Muscle layer of duodenum (tissue), 2 donors: ENCODE results near the gene L3MBTL2.
A peak's percentile ranks its signal among the peaks of the same experiment; 100 is the strongest.

Experiments used
- H3K27ac ChIP-seq: one replicate; pipeline ENCODE4 v1.7.0; 2013; ENCODE audit warnings: mild to moderate bottlenecking, low read length
- H3K27me3 ChIP-seq: one replicate; pipeline ENCODE4 v1.7.0; 2013; ENCODE audit warnings: low read depth, mild to moderate bottlenecking, control low read depth, low read length
- H3K36me3 ChIP-seq, 2 donors: one replicate each; pipeline ENCODE4 v1.7.0; 2013; ENCODE audit warnings: low read length in 2 of 2, control low read depth in 1 of 2, mild to moderate bottlenecking in 1 of 2; ENCODE audit not compliant: insufficient read depth in 2 of 2, control insufficient read depth in 1 of 2
- H3K4me1 ChIP-seq, 2 donors: one replicate each; pipeline ENCODE4 v1.7.0; 2013; ENCODE audit warnings: low read length in 2 of 2, mild to moderate bottlenecking in 2 of 2, control low read depth in 1 of 2, moderate library complexity in 1 of 2; ENCODE audit not compliant: insufficient read depth in 2 of 2, control insufficient read depth in 1 of 2
- H3K4me3 ChIP-seq, 2 donors: one replicate each; pipeline ENCODE4 v1.7.0; 2013; ENCODE audit warnings: low read length in 2 of 2, low read depth in 1 of 2, mild to moderate bottlenecking in 1 of 2
- H3K9me3 ChIP-seq, 2 donors: one replicate each; pipeline ENCODE4 v1.7.0; 2013; ENCODE audit warnings: low read length in 2 of 2, control low read depth in 1 of 2, mild to moderate bottlenecking in 1 of 2; ENCODE audit not compliant: control insufficient read depth in 1 of 2
- donor health status: healthy.

L3MBTL2 gene

DNA sequence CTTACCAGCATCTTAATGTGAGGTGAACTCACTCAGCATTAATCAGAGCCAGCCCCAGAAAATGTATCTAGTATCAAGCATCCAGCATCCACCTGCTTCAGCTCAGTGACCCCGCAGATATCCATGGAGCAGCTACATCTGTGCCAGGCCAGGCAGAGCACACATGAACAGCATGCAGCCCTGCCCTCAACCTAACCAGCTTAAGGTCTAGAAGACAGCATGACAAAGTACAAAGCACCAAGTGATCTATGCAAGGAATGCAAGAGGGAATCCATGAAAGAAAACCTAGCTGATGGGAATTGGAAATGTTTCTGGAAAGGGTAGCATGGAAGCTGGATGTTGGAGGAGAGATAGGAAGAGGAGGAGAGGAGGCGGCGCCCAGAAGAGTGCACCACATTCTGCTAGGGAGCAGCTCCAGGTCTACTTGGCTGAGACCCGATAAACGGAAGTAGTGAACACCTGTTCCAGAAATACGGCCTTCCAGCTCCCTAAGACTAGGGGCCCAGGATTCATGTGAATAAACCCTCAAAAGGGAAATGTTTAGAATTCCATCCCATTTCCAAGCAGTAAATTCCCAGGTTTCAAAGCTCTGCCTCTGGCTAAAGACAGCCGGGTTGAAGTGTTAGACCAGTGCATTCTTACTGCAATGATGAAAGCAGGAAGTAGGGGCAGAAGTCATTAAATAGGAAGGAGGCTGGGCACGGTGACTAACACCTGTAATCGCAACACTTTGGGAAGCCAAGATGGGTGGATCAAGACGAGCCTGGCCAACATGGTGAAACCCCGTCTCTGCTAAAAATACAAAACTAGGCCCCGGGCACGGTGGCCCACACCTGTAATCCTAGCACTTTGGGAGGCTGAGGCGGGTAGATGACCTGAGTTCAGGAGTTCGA lies 23.5 kb upstream of the L3MBTL2 start:
- no peak overlapping the region for H3K27ac ChIP-seq

GRCh38 chr22:41184679-41185078 lies 20.4 kb upstream of the L3MBTL2 start:
- no peak overlapping the region for H3K4me3 ChIP-seq
- peaks cover 0 to 4% of the 10 kb centered on the region in 2 donors for H3K4me1 ChIP-seq
- H3K9me3 ChIP-seq = no peaks in the 10 kb centered on the region
- no peaks in the 10 kb centered on the region for H3K27me3 ChIP-seq
- no peak overlapping the region for H3K27ac ChIP-seq
- no peaks in the 10 kb centered on the region for H3K36me3 ChIP-seq

More for the DNA sequence above, 23.5 kb upstream of the L3MBTL2 start:
- Histone ChIP-seq H3K9me3 (no peaks in the 10 kb centered on the region), H3K4me1 (peaks cover 0 to 4% of the 10 kb centered on the region in 2 donors), H3K27me3 (no peaks in the 10 kb centered on the region), H3K4me3 (no peak overlapping the region), H3K36me3 (peaks cover 24 to 25% of the 10 kb centered on the region in 2 donors)

DNA sequence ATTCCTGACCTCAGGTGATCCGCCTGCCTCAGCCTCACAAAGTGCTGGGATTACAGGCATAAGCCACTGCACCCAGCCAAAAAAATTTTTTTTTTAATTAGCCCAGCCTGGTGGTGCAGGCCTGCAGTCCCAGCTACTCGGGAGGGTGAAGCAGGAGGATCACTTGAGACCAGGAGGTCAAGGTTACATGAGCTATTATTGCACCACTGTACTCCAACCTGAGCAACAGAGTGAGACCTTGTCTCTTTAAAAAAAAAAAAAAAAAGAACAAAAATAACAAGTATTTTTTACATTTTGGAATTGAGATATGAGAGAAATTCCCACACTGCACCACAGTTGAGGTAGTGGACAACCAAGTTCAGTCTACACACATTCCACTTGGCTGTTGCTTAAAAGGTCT lies 13.6 kb upstream of the L3MBTL2 start:
- no peaks in the 10 kb centered on the region for H3K4me1 ChIP-seq
- H3K27me3 ChIP-seq = no peaks in the 10 kb centered on the region
- H3K27ac ChIP-seq = no peak overlapping the region

GRCh38 chr22:41193829-41194228 lies 11.3 kb upstream of the L3MBTL2 start:
- Histone ChIP-seq H3K9me3 (no peaks in the 10 kb centered on the region), H3K4me3 (no peak overlapping the region), H3K27me3 (no peaks in the 10 kb centered on the region), H3K27ac (no peak overlapping the region), H3K36me3 (no peaks in the 10 kb centered on the region), H3K4me1 (peaks cover 0 to 14% of the 10 kb centered on the region in 2 donors)

More for the DNA sequence above, 13.6 kb upstream of the L3MBTL2 start:
- no peaks in the 10 kb centered on the region for H3K36me3 ChIP-seq
- H3K4me3 ChIP-seq = no peak overlapping the region
- no peaks in the 10 kb centered on the region for H3K9me3 ChIP-seq

- Histone ChIP-seq H3K27me3 (no peaks in the 10 kb centered on the region), H3K4me1 (peaks cover 0 to 14% of the 10 kb centered on the region in 2 donors), H3K9me3 (no peaks in the 10 kb centered on the region), H3K4me3 (peak overlapping the region; percentile 68 to 94), H3K27ac (no peak overlapping the region), H3K36me3 (no peaks in the 10 kb centered on the region)
Measured at GRCh38 chr22:41197038-41197972, 7.8 kb upstream of the L3MBTL2 start.

- no peak overlapping the region for H3K27ac ChIP-seq
- H3K9me3 ChIP-seq = no peaks in the 10 kb centered on the region
- H3K36me3 ChIP-seq = no peaks in the 10 kb centered on the region
Measured at GRCh38 chr22:41198027-41198580, 7.0 kb upstream of the L3MBTL2 start.

GRCh38 chr22:41201141-41201540 lies 4.0 kb upstream of the L3MBTL2 start:
- no peaks in the 10 kb centered on the region for H3K9me3 ChIP-seq
- H3K36me3 ChIP-seq = no peaks in the 10 kb centered on the region
- H3K27ac ChIP-seq = no peak overlapping the region
- no peak overlapping the region for H3K4me3 ChIP-seq
- H3K4me1 ChIP-seq = peaks cover 0 to 20% of the 10 kb centered on the region in 2 donors
- H3K27me3 ChIP-seq = no peaks in the 10 kb centered on the region

More at GRCh38 chr22:41198027-41198580, 7.0 kb upstream of the L3MBTL2 start:
- H3K4me1 ChIP-seq = peaks cover 0 to 14% of the 10 kb centered on the region in 2 donors
- no peaks in the 10 kb centered on the region for H3K27me3 ChIP-seq
- H3K4me3 ChIP-seq = peak overlapping the region; percentile 68 to 94

GRCh38 chr22:41203118-41203517 lies 2.0 kb upstream of the L3MBTL2 start:
- no peaks in the 10 kb centered on the region for H3K36me3 ChIP-seq
- H3K27me3 ChIP-seq = no peaks in the 10 kb centered on the region
- H3K9me3 ChIP-seq = no peaks in the 10 kb centered on the region
- H3K27ac ChIP-seq = no peak overlapping the region
- H3K4me1 ChIP-seq = peaks cover 0 to 15% of the 10 kb centered on the region in 2 donors
- no peak overlapping the region for H3K4me3 ChIP-seq

DNA sequence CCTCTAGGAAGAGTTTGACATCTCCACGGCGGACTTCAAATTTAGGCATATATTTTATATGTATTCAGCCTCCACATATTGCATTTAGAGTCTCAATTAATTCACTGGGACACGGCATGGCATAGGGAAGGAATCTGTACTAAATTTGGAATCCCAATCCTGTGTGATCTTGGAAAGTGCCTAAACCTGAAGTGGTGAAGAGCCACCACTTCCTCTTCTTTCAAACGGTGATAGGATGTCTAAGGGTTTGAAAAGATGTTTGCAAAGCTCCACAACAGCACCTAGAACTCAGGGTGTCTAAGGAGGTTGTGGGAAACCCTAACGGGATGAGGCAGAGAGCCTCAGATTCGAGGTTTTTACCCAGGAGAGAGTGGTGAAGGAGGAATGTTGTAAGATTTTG lies 1.0 kb upstream of the L3MBTL2 start:
- H3K4me3 ChIP-seq = no peak overlapping the region
- no peak overlapping the region for H3K27ac ChIP-seq
- H3K9me3 ChIP-seq = no peaks in the 10 kb centered on the region
- peaks cover 0 to 11% of the 10 kb centered on the region in 2 donors for H3K4me1 ChIP-seq
- peaks cover 0 to 6% of the 10 kb centered on the region in 2 donors for H3K36me3 ChIP-seq
- H3K27me3 ChIP-seq = no peaks in the 10 kb centered on the region

- peaks cover 0 to 11% of the 10 kb centered on the region in 2 donors for H3K4me1 ChIP-seq
- H3K27me3 ChIP-seq = no peaks in the 10 kb centered on the region
- H3K4me3 ChIP-seq = no peak overlapping the region
- H3K36me3 ChIP-seq = peaks cover 3 to 15% of the 10 kb centered on the region in 2 donors
- no peak overlapping the region for H3K27ac ChIP-seq
- no peaks in the 10 kb centered on the region for H3K9me3 ChIP-seq
Measured at GRCh38 chr22:41206719-41207118, 1.6 kb downstream of the L3MBTL2 start.

- H3K9me3 ChIP-seq = no peaks in the 10 kb centered on the region
- H3K27ac ChIP-seq = no peak overlapping the region
- peaks cover 6 to 12% of the 10 kb centered on the region in 2 donors for H3K4me1 ChIP-seq
- H3K27me3 ChIP-seq = no peaks in the 10 kb centered on the region
- peaks cover 14 to 20% of the 10 kb centered on the region in 2 donors for H3K36me3 ChIP-seq
- H3K4me3 ChIP-seq = no peak overlapping the region
Measured at GRCh38 chr22:41215409-41215808, 10.3 kb downstream of the L3MBTL2 start.
